IMR-90 (cell line): Measurements from ENCODE around the gene NOS2. TPM values are rescaled to one million over a fixed set of nuclear protein-coding genes. Genes with fewer than 3 reads are reported as not detected.

Experiments
- ATAC-seq: fragments of 200-7000 bp; cut with Tn5 transposase; 2 replicates; pipeline ENCODE4 v1.9.1; 2020; ENCODE audit warnings: low read depth, mild to moderate bottlenecking, moderate library complexity
- BruUV-seq: library from RNA; stranded (reverse); fragments of 400-500 nt; replicated peaks from 2 replicates; lab custom pipeline; 2021; lab: Mats Ljungman, UMichigan
- CTCF ChIA-PET: fragments of 300-600 bp; formaldehyde crosslinking; extraction: SDS; loops from one replicate; lab custom pipeline; 2021; ENCODE audit warnings: antibody characterized with exemption; lab: Yijun Ruan, JAX
- POLR2A ChIA-PET: fragments of 300-600 bp; sonication (Branson Sonifier 250); formaldehyde crosslinking; loops from one replicate; lab custom pipeline; 2022; ENCODE audit warnings: antibody characterized with exemption; ENCODE audit not compliant: unreplicated experiment; lab: Charles Lee
- DNase-seq: peaks from one replicate; pipeline ENCODE4 v3.0.0; 2013
- H2AFZ ChIP-seq: replicated peaks from 2 replicates; pipeline ENCODE3; 2013; ENCODE audit warnings: low read length, mild to moderate bottlenecking; ENCODE audit not compliant: poor library complexity
- H2AK5ac ChIP-seq: 2 replicates; pipeline ENCODE4 v1.6.1; 2013; ENCODE audit warnings: low read depth, low read length, inconsistent platforms
- H2AK9ac ChIP-seq: replicated peaks from 2 replicates; pipeline ENCODE3; 2013; ENCODE audit warnings: mild to moderate bottlenecking, low read depth, low read length, moderate library complexity; ENCODE audit not compliant: poor library complexity
- H2BK120ac ChIP-seq: 2 replicates; pipeline ENCODE4 v1.6.1; 2013; ENCODE audit warnings: low read depth, low read length, inconsistent platforms
- H2BK15ac ChIP-seq: 3 replicates; pipeline ENCODE4 v1.6.1; 2013; ENCODE audit warnings: low read depth, low read length, inconsistent platforms
- H2BK20ac ChIP-seq: 2 replicates; pipeline ENCODE4 v1.6.1; 2013; ENCODE audit warnings: low read depth, mild to moderate bottlenecking, inconsistent platforms, low read length, moderate library complexity
- H2BK5ac ChIP-seq: 2 replicates; pipeline ENCODE4 v1.6.1; 2013; ENCODE audit warnings: mild to moderate bottlenecking, low read depth, low read length, inconsistent platforms; ENCODE audit not compliant: poor library complexity, severe bottlenecking
- H3K14ac ChIP-seq: replicated peaks from 2 replicates; pipeline ENCODE4 v1.6.1; 2013; ENCODE audit warnings: low read depth, low read length, inconsistent platforms
- H3K18ac ChIP-seq: 2 replicates; pipeline ENCODE4 v1.6.1; 2013; ENCODE audit warnings: low read depth, low read length, control low read depth
- H3K23ac ChIP-seq: 2 replicates; pipeline ENCODE4 v1.6.1; 2013; ENCODE audit warnings: low read depth, low read length, inconsistent platforms
- H3K27ac ChIP-seq: 2 replicates; pipeline ENCODE4 v1.5.1; 2013; ENCODE audit warnings: mild to moderate bottlenecking, control low read depth, low read length; ENCODE audit not compliant: insufficient read depth
- H3K27me3 ChIP-seq: 2 replicates; pipeline ENCODE4 v1.6.1; 2013; ENCODE audit warnings: low read length; ENCODE audit not compliant: control insufficient read depth, insufficient read depth
- H3K36me3 ChIP-seq: 2 replicates; pipeline ENCODE4 v1.6.1; 2013; ENCODE audit warnings: low read length, mixed read lengths; ENCODE audit not compliant: control insufficient read depth, insufficient read depth
- H3K4ac ChIP-seq: 2 replicates; pipeline ENCODE4 v1.6.1; 2013; ENCODE audit warnings: low read depth, low read length, inconsistent platforms
- H3K4me1 ChIP-seq: 2 replicates; pipeline ENCODE4 v1.6.1; 2013; ENCODE audit warnings: low read length, mixed read lengths; ENCODE audit not compliant: control insufficient read depth, insufficient read depth
- H3K4me2 ChIP-seq: 2 replicates; pipeline ENCODE4 v1.6.1; 2013; ENCODE audit warnings: low read depth, mild to moderate bottlenecking, control low read depth, low read length, moderate library complexity
- H3K4me3 ChIP-seq: 2 replicates; pipeline ENCODE4 v1.5.1; 2013; ENCODE audit warnings: low read depth, mild to moderate bottlenecking, control low read depth, low read length, moderate library complexity; ENCODE audit not compliant: insufficient read depth
- H3K56ac ChIP-seq: 2 replicates; pipeline ENCODE4 v1.6.1; 2013; ENCODE audit warnings: low read length, inconsistent platforms; ENCODE audit not compliant: insufficient read depth; ENCODE audit errors: extremely low read depth
- H3K79me1 ChIP-seq, 2 experiments: 2 replicates each; pipeline ENCODE4 v1.6.1; 2013; ENCODE audit warnings: low read length in 2 of 2, inconsistent platforms in 1 of 2, low read depth in 1 of 2
- H3K9ac ChIP-seq: 2 replicates; pipeline ENCODE4 v1.6.1; 2013; ENCODE audit warnings: low read depth, low read length, control low read depth
- H3K9me1 ChIP-seq: 2 replicates; pipeline ENCODE4 v1.6.1; 2013; ENCODE audit warnings: low read length, inconsistent platforms; ENCODE audit not compliant: insufficient read depth
- H3K9me3 ChIP-seq: 2 replicates; pipeline ENCODE4 v1.6.1; 2013; ENCODE audit warnings: low read length; ENCODE audit not compliant: control insufficient read depth, insufficient read depth
- H4K20me1 ChIP-seq: 2 replicates; pipeline ENCODE4 v1.6.1; 2013; ENCODE audit warnings: low read length, inconsistent platforms; ENCODE audit not compliant: insufficient read depth
- H4K5ac ChIP-seq: 2 replicates; pipeline ENCODE4 v1.6.1; 2013; ENCODE audit warnings: mild to moderate bottlenecking, low read depth, low read length, control low read depth
- H4K8ac ChIP-seq, 2 experiments: 2 replicates each; pipeline ENCODE4 v1.6.1; 2013; ENCODE audit warnings: low read depth in 2 of 2, low read length in 2 of 2, control low read depth in 1 of 2, inconsistent platforms in 1 of 2
- H4K91ac ChIP-seq: 2 replicates; pipeline ENCODE4 v1.6.1; 2013; ENCODE audit warnings: low read depth, low read length, inconsistent platforms; ENCODE audit not compliant: insufficient read depth
- RCOR1 ChIP-seq: IDR thresholded peaks from 2 replicates; pipeline ENCODE4 v1.6.1; 2012; ENCODE audit warnings: mild to moderate bottlenecking, low read length, improper control_type of control experiment; ENCODE audit not compliant: insufficient replicate concordance
- RFX5 ChIP-seq: IDR thresholded peaks from 2 replicates; pipeline ENCODE4 v1.8.0; 2012; ENCODE audit warnings: low read depth, mild to moderate bottlenecking, low read length, moderate library complexity
- WGBS, 2 experiments: methylation state at CpG; one replicate each; pipeline versions ENCODE4 v1.1.5 to v1.1.7; 2013; ENCODE audit warnings: missing lambda C conversion rate in 2 of 2; ENCODE audit not compliant: insufficient read length in 1 of 2; ENCODE audit errors: extremely low coverage in 2 of 2; 5-methylcytosine and 5-hydroxymethylcytosine counted together
- dilution Hi-C: fragments of 300-500 bp; cut with HindIII; formaldehyde crosslinking; loops from one replicate; pipeline ENCODE4 v1.14.3; 2018; ENCODE audit warnings: low sequenced_read_pairs; ENCODE audit not compliant: unreplicated experiment
- in situ Hi-C: fragments of 300-500 bp; cut with MboI; formaldehyde crosslinking; loops from 3 replicates; pipeline ENCODE4 v1.14.3; 2019; ENCODE audit warnings: low sequenced_read_pairs, inconsistent platforms, mixed read lengths
- intact Hi-C: fragments of 100-400 bp; cut with micrococcal nuclease; formaldehyde crosslinking; loops from 2 replicates; pipeline ENCODE4 v1.10.0; 2022
- polyA plus RNA-seq, 3 experiments: library from polyadenylated mRNA; depleted of rRNA; stranded (reverse); fragments of >200 nt; gene quantifications; 2 replicates each; pipeline ENCODE4 v1.2.3, GENCODE V29; 2012; ENCODE audit warnings: low replicate concordance in 1 of 3
- total RNA-seq: library from RNA; depleted of rRNA; stranded (reverse); fragments of >200 nt; gene quantifications from 2 replicates; pipeline ENCODE4 v1.2.3, GENCODE V29; 2012

Gene NOS2
- total and polyA plus RNA-seq, 2 of the 4 experiments (the other 2 are of a cell fraction) = under 0.01 TPM; not detected in 1

DNA sequence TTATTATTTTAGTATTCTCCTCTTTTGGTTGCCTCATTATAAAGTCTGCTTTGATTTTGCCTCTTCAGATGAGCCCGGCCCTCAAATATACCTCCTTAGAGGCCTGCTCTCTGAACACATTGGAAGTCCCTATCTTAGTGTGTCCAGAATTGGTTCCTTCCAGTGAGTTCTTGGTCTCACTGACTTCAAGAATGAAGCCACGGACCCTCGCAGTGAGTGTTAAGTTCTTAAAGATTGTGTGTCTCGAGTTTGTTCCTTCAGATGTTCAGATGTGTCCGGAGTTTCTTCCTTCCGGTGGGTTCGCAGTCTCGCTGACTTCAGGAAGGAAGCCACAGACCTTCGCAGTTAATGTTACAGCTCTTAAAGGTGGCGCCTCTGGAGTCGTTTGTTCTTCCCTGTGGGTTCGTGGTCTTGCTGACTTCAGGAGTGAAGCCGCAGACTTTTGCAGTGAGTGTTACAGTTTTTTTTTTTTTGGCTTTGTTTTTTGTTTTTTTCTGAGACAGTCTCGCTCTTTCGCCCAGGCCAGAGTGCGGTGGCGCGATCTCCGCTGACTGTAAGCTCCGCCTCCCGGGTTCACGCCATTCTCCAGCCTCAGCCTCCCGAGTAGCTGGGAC, 45.8 kb upstream of the NOS2 start:
- H3K9ac ChIP-seq = no peak overlapping the region
- H4K91ac ChIP-seq = no peak overlapping the region
- no peak overlapping the region for H3K4me3 ChIP-seq
- no peak overlapping the region for H2AK9ac ChIP-seq
- no peaks in the 10 kb centered on the region for H3K9me3 ChIP-seq
- H3K79me1 ChIP-seq = no peaks in the 10 kb centered on the region
- no peaks in the 10 kb centered on the region for H3K9me1 ChIP-seq
- no peaks in the 10 kb centered on the region for H4K20me1 ChIP-seq
- DNase-seq (no peak), ATAC-seq (no peak)
- BruUV-seq = no TSS peak
- H2BK120ac ChIP-seq = no peak overlapping the region
- POLR2A ChIA-PET = no interaction called here
- no peak overlapping the region for H4K5ac ChIP-seq
- no peak overlapping the region for H2BK15ac ChIP-seq
- H2AFZ ChIP-seq = no peak overlapping the region
- intact Hi-C loops = no loop called here
- CTCF ChIA-PET = no interaction called here
- 88% methylated on average over 8 of the region's 23 CpGs; no CpG with 5 or more reads in 1 of the 2 experiments for WGBS, 2 experiments
- dilution Hi-C loops = no loop called here
- no peak overlapping the region for H3K27ac ChIP-seq
- H2AK5ac ChIP-seq = no peak overlapping the region
- no peaks in the 10 kb centered on the region for H3K4me1 ChIP-seq
- no peak overlapping the region for H2BK5ac ChIP-seq
- H4K8ac ChIP-seq = no peak overlapping the region
- no peak overlapping the region for H3K56ac ChIP-seq
- no peak overlapping the region for H3K4ac ChIP-seq
- H3K27me3 ChIP-seq = peaks cover 1% of the 10 kb centered on the region; the same call in 1 of the 2 replicates
- no peak for TF ChIP-seq RCOR1
- TF ChIP-seq RFX5 = no peak
- H3K4me2 ChIP-seq = no peak overlapping the region
- in situ Hi-C loops = no loop called here
- H3K23ac ChIP-seq = no peak overlapping the region
- no peak overlapping the region for H3K18ac ChIP-seq
- no peak overlapping the region for H2BK20ac ChIP-seq
- no peak overlapping the region for H3K14ac ChIP-seq
- no peaks in the 10 kb centered on the region for H3K36me3 ChIP-seq
